Measurements from ENCODE around the gene OTOP2.
"Not testable (repeated sequence)": the region's sequence is repeated elsewhere in the genome, so short reads cannot be mapped to it uniquely, and the experiment has no call there.

Gene OTOP2

DNA sequence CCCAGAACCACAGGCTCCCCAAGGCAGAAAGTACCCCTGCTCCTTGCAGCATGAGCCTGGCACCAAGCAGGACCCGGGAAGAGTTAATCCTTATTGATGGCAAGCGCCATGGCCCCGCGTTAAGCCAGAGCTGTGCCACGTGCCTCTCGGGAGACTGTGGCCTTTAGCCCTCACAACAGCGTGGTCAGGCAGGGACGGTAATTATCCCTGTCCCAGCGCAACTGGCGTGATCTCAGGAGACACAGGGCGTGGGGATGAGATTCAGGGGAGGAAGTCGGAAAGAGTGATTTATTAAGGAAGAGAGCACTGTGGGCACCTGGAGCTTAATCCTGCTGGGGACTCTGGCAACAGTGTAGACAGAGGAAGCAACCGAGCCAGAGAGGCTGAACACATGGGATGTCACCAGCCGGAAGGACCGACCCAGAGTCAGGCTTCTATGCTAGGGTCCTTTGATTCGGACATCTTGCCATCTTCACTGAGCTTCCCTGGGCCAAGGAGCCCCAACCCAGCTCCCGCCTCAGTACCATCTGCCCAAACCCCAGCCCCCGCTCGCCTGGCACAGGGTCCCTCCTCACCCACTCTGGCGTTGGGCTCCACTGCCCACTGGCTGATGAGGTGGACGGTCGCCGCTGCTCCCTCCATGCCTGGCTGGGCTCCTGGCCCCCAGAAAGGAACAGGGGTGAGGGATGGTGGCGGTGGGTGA is 28.5 kb downstream of the OTOP2 start:
- DNase-seq (ENCODE audit: low spot score): no peak

DNA sequence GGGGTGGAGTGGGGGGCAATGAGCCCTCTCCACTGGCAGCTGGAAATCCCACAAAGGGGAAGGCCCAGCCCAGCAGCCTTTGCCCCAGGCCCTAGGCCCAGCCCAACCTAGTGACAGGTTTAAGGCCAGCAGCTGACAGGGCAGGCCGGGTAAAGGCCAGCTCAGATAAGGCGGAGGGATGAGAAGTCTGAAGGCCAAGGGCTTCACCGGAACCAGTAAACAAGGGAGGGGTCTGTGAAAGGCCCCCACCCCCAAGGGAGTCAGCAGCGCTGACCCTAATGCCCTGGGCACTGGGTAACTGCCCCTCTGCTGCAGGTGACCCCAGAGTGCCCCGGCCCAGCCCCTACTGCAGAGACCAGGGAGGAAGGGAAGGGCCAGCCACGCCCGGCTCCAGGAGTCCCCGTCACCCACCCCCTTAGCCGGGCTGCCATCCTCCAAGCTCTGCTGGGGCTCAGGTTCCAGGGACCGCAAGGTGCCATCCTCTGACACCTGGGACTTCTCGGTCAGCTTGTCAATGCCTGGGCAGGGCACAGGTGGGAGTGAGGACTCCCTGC is 29.1 kb downstream of the OTOP2 start:
- no peak for DNase-seq (ENCODE audit: low spot score)

DNA sequence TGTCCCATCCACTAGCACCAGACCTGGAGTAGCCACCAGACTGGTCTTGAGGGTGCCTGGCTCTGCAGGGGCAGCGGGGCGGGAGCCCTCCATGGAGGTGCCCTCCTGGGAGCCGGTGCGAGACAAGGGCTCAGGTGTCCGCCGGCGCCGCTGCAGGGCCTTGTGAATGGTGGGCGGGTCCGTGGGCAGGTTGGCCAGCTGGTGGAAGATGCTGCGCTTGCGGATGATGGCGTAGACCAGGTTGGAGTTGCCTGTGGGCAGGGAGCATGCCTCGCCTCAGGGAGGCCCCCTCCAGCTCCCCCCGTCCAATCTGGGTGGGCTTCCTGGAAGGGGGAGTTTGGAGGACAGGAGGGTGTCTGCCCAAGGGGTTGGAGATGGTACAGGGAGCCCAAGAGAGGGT is 30.0 kb downstream of the OTOP2 start:
- no peak for DNase-seq (ENCODE audit: low spot score)

GRCh38 chr17:74954665-74955421 is 30.8 kb downstream of the OTOP2 start:
- DNase-seq (ENCODE audit: low spot score): no peak

- DNase-seq (ENCODE audit: low spot score): no peak
Measured at GRCh38 chr17:74956093-74956492, 32.0 kb downstream of the OTOP2 start.

- DNase-seq (ENCODE audit: low spot score): peak; percentile 63
Measured at GRCh38 chr17:74957935-74958740, 34.1 kb downstream of the OTOP2 start.

DNA sequence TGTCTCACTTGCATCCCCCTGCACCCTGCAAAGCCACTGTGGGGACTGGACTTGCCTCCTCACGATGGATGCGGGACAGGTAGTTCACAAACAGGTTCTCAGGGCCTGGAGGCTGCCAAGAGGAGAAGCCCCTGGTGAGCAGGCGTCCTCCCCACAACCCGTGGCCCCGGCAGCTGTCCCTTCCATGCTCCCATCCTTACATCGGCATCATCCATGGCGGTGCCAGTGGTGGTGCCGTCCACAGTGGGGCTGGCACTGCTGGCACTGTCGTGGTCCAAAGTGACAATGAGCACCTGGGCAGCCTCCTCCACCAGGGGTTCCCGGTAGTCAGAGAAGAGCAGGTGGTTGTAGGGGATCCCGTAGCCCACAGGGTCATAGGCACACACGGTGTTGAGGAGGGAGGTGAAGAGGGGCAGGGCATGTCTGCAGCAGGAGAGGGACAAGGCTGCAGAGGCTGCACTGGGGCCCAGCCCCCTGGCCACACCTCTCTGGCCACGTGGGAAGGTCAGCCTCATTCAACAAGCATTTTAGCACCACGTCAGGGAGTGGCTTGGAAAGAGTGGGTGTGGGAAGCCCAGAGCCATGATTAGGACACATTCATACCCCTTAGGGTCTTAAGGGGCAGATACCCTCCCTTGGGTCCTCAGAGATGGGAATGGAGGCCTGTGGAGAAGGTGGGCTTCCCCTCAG is 35.9 kb downstream of the OTOP2 start:
- no peak for DNase-seq (ENCODE audit: low spot score)

DNA sequence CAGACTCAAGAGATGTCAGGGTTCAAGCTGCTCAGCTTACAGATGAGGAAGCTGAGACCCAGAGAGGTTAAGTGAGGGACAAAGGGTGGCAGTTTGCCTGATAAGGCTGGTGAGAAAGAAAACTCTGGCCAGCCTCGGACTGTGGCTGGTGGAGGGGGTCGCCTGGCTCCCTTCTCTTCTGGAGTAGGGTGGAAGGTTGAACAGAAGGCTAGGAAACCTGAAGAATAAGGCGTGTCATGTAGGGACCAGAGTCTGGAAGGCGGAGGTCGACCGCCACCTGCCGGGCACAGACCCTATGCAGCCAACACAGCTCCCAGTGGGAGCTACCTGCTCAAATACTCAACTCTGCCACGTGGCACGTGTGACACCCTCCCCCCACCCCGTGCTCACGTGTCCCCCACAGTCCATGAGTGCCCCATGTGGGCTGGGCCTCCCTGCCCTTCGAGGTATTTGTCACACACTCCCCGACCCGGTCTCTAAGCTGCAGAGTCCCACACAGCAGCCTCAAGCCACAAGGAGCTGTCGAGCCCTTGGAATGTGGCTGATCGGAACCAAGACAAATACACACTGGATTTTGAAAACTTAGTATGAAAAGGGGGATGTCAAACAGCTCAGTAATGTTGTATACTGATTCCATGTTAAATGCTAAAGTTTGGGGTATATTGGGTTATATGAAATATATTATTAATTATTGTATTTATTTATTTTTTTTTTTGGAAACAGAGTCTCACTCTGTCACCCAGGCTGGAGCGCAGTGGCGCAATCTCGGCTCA is 36.7 kb downstream of the OTOP2 start:
- DNase-seq (ENCODE audit: low spot score): peak; percentile 32

DNA sequence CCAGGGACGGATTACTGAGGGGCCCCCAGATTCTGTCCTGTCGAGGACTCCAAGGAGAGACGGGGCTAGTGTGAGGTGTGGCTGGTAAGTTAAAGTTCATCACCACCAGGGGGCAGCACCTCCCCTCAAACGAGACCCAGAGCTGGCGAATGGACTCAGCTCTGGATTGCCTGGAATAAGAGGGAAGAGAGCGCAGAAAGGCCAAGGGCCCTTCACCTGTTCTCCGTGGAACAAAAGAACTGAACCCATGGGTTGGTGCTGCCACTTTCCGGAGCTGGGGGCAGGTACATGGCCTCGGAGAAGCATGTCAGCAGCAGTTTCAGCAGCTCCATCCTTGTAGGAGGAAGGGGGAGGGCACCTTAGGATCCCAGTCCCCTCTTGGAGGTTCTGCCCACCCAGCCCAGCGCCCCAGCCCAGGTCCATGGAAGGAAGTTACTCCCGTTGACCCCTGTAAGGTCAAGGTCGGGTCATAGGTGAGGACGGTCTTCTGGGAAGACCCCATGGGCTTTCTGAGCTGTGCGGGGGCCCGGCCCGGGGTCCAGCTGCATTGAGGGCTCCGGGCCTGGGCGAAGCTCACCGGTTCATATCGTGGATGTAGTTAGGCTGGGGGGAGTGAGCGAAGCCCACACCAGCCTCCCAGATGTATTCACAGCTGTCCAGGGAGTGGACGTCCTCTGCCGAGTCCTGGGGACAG is 37.7 kb downstream of the OTOP2 start:
- peak; percentile 86 for DNase-seq (ENCODE audit: low spot score)

- no peak for DNase-seq (ENCODE audit: low spot score)
Measured at GRCh38 chr17:74962622-74963394, 38.7 kb downstream of the OTOP2 start.

DNA sequence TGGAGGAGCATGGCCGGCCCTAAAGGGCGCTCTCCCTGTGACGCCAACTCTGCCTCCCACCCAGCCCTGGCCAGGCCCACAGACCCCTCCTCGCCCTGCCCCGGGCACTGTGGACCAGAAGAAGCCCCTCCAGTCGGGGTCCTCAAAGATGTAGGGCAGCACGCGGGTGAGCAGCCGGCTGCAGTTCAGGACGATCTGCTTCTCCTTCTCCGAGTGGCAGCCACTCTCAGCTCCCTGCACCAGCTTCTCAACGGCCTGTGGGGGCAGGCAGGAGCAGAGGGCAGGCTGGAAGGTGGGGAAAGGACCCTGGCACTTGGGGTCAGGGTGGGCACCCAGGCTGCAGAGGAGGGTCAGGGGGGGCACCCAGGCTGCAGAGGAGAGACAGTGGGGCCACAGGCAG is 39.6 kb downstream of the OTOP2 start:
- no peak for DNase-seq (ENCODE audit: low spot score)

- DNase-seq (ENCODE audit: low spot score): no peak
Measured at GRCh38 chr17:74964246-74964761, 40.2 kb downstream of the OTOP2 start.

DNA sequence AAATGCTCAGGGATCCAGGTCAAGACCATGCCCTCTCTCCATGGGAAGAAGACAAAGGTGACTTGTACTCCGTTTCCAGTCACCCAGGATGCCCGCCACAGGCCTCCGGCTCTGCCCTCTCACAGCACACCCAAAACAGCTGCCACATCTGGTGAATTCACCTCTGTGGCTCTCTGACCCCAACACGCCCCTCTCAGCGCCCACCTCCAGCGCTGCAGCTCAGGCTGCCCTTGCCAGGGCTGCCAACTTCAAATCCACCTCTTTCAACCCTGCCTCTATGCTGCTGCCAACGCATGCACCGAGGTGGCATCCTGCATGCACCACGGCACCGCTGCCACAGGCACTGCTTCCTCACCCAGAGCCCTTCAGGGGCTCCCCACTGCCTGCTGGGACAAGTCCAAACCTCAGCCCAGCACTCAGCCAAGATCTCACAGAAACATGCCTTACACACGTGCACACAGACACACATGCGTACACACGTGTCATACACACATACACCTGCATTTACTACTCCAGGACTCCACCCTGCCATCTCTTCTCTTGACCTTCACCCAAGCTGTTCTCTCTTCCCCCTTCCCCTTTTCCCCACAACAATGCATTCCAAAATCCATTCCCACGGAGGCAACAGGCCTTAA is 41.0 kb downstream of the OTOP2 start:
- DNase-seq (ENCODE audit: low spot score): no peak

GRCh38 chr17:74968361-74968780 is 44.3 kb downstream of the OTOP2 start:
- no peak for DNase-seq (ENCODE audit: low spot score)

GRCh38 chr17:74969501-74969900 is 45.4 kb downstream of the OTOP2 start:
- not testable (repeated sequence) for DNase-seq (ENCODE audit: low spot score)

- DNase-seq (ENCODE audit: low spot score): no peak
Measured at GRCh38 chr17:74970395-74970794, 46.3 kb downstream of the OTOP2 start.

DNA sequence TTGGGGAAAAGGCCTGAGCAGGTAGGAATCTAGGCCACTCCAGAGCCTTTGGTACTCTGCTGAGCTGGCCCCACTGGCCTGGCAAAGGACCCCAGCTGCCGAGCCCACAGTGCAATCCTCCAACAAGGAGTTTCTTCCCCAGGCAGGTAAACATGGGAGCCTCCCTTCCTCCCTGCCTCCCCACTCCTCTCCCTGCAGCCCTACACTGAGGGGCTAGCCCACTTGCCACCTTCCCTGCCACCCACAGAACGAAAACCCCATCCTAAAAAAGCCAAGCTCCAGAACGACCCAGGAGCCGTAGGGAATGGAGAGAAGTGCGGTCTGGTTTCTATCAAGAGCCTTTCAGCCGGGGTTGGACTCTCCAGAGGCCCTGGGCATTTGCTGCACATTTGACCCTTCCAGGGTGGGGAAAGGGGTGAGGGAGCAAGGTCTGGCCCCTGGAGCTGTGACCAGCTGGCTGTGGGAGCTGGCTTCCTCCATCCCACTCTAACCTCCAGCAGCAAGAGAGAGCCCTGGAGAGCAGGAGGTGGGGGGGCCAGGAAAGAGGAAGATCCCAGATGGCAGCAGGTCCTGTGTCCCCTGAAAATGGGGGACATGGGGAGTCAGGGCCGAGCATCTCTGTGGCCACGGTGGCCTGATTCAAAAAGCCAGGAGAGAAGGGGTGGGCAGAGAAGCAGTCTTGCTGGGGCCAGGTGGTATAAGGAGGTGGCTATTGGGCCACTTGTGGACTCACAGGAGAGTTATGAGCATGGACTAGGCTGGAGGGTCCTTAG is 47.2 kb downstream of the OTOP2 start:
- no peak for DNase-seq (ENCODE audit: low spot score)

DNA sequence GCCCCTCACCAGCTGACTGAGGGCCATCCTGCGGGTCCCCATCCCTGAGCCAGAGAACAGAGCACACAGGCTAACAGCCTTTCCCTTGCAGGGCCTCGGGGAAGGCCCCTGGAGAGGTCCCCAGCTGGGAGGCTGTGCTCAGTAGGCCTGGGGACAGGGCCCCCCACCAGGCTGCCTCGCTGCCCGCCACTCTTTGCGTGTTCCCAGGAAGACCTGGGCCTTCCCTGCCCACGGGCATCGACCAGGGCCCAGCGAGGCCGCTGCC is 47.7 kb downstream of the OTOP2 start:
- no peak for DNase-seq (ENCODE audit: low spot score)

Data from hematopoietic multipotent progenitor cell treated with erythropoietin and hydrocortisone succinate and interleukin-3 and kit ligand, for 17 days (in vitro differentiated cells).